ENCODE measurements around the gene GNA12.
"Not testable (repeated sequence)": the region's sequence is repeated elsewhere in the genome, so short reads cannot be mapped to it uniquely, and the experiment has no call there.

Gene GNA12

DNA sequence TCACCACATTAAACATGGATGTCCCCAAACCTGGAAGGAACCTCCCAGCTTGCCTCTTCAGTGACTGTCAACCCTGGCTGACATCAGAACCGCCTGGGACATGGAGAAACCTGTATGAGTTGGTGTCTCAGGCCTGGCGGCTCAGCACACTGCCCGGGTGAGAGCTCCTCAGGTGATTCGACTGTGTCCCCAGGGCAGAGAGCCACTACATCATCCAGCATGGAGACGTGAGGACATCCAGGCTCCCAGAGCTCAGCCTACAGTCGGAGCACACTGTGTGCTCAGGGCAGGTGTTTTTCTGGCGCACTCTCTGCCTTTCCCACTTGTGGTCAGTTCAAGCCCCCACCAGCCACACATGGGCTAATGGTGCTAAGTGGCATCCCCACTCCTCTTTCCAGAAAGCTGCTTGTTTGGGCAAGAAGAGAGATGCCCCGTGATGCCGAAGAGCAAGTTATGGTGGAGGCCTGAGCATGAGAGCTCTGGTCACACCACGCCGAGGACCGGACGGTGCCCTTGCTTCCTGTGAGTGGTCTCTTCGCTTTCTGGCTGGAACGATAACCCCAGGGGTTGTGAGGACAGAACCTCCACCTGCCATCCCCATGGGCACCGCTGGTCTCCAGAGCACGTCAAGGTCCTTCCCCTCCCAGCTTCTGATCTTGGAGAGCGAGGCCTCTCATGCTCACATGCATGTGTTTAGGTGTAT, 117.6 kb downstream of the GNA12 start:
- no peak for DNase-seq (ENCODE audit: low spot score)

DNA sequence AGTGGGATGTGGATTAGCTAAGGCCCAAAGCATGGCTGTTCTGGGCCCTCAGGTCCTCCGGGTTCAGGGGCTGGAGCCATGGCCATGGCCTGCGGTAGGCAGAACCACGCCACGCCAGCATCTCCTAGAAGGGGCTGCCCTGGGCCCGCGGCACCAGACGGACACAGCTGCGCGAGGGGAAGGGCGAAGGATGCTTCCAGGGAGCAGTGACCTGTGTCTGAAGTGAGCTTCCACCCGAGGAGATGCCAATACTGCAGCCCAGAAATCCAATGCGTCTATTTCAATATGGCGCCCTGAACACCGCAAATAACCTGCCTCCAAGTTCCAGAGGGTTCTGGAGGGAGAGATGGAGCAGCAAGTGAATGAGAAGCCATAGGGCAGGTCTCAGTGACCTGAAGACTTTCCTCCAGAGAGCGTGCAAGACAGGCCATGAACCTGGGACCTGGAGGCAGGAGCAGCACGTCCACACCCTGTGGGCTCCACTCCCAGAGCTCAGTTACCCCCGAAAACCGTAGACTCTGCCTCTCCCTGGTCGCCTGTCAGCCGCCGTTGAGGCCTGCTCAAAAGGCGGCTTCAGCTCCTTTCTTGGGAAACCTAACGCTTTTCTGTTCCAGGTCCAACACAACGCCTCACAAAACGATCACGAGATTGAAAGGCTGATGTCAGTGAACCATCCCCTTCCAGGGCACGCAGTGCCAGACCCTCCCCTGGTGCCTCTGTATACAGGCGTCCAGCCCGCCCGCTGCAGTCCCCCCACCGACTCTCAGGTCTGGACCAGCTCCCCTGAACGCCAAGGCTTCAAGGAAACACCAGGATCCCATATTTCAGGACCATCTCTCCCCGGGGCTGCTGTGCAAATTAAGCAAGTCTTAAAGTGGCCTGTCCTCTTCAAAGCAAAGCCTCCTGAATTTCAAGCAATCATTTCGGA, 118.7 kb downstream of the GNA12 start:
- no peak for DNase-seq (ENCODE audit: low spot score)

DNA sequence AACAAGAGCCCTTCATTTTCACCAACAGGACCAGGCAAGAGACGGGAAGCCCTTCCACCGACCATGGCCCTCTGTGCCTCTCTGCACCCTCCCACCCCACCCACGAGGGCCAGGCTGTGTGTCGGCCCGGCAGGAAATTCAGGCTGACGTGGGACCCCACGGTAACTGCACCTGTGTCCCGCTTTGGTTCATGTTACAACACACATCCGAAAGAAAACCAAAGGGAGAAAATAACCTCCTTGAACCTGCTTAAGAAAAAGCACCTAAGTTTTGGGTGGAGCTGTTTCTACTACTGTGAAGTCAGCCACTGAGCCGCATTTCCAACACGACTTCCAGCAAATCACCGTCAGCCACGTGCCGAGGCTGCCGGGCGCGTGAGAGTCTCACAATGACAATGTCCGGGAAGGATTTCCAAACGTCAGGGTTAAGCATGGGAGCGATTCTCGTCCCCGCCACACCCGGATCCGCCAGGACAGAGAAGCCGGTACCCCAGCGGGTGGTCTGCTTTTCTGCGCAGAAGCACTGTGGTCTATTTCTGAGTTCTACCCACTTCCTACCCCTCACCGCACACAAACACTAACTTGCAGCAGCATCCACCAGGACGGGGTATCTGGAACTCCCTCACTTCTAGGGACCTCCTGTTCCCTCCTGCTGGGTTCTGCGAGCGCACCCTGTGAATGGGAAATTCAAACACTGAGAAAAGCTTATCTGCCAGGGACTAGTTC, 119.5 kb downstream of the GNA12 start:
- DNase-seq (ENCODE audit: low spot score): no peak

DNA sequence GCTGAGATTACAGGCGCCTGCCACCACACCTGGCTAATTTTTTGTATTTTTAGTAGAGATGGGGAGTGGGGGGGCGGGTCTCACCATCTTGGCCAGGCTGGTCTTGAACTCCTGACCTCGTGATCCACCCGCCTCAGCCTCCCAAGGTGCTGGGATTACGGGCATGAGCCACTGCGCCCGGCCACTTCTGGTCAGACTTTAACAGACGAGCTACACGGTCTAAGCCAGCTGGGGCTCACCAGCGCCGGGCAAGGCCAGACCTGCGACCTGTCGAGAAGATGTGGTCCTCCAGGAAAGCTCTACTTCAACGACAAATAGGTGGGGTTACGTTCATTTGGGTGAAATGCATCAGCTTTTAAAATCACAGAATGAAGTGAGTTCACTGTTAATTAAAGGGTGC, 120.1 kb downstream of the GNA12 start:
- DNase-seq (ENCODE audit: low spot score): not testable (repeated sequence)

DNA sequence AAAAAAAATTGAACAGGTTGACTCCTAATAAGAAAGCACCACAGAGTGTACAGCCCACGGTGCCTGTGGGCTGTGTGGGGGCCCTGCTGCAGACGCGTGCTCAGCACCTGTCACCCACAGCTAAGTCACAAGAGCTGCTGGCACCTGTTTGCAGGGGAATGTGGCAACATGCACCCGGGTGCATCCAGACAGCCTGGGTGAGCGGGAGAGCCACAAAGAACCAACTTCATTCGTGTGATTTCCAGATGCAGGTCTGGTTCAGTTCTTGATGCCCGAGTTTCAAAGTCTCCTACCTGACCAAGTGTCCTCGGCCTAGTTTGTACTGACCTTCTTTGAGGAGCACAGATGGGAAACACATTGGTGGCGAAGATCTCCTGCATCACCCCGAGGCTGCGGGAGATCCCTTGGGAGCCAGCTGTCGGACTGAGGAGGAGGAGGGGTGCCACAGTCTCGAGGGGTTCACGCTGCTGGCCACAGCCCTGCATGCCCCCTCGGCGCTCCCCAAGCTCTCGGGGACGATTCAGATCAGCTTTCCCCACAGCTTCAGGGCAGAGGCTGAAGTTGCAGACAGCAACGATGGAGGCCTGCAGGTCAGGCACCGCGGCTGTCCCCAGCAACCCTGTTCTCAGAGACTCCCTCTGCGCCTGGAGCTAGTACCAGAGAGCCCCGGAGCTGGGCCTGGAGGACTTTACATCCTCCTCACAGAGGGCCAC, 120.8 kb downstream of the GNA12 start:
- peak; percentile 61 for DNase-seq (ENCODE audit: low spot score)

DNA sequence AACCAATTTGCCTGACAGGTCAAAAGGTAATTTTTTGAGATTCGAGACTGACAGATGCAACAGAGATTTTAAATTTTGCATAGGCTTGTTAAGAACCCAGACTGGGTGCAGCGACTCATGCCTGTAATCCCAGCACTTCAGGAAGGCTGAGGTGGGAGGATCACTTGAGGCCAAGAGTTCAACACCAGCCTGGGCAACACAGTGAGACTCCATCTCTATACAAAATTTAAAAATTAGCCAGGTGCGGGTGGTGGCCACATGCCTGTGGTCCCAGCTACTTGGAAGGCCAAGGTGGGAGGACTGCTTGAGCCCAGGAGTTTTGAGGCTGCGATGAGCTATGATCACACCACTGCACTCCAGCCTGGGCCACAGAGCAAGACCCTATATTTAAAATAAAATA, 121.5 kb downstream of the GNA12 start:
- DNase-seq (ENCODE audit: low spot score): no peak

DNA sequence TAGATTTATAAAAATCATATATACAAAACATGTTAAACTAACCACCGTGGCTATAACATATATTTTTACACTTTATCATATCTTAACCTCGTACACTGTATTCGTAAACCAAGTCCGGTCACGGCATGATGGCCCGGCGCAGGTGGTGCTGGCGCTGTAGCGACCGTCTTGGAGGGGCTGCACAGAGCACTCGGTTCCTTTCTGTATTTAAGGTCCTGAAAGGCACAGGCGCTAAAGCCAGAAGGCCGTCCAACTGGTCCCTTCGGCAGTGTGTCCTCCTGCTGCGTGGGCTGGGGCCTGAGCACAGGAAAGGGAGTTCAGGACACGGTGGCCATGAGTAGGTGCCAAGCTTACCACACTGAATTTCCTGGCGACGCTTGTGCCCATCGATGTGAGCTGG, 122.3 kb downstream of the GNA12 start:
- no peak for DNase-seq (ENCODE audit: low spot score)

DNA sequence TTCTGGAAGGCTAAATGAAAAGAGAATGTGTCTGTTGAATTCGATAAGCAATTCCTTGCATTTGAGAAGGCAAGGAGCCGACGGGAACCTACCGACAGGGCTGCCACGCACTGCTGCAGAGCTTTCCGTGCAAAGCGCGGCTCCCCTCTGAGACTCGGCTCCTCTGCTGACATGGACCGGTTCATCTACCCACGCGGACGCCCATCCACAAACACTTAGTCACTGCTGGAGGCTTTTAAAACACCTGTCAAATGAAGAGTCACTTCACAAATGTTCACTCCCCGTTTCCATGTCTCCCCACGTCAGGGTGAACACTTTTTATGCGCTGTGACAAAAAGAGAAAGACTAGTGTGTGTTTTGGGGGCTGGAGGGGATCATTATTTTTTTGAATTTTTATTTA, 124.1 kb downstream of the GNA12 start:
- DNase-seq (ENCODE audit: low spot score): no peak

DNA sequence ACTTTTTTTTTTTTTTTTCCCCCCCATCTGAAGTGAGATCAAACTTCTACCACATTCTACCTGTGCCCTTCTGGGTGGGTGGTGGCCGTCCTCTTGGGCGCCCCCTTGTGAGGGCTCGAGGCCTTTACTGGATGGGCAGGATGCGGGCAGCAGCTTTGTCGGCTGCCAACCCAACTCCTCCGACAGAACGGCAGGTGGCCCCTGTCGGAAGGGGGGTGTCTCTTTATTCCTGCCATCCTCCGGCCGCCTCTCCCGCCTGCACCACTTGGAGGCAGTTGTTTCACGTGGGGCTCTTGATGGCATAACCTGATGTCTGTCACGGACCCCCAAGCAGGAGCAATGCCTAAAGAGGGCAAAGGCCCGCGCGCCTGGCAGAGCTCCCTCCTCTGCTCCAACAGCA, 125.1 kb downstream of the GNA12 start:
- DNase-seq (ENCODE audit: low spot score): peak; percentile 76

DNA sequence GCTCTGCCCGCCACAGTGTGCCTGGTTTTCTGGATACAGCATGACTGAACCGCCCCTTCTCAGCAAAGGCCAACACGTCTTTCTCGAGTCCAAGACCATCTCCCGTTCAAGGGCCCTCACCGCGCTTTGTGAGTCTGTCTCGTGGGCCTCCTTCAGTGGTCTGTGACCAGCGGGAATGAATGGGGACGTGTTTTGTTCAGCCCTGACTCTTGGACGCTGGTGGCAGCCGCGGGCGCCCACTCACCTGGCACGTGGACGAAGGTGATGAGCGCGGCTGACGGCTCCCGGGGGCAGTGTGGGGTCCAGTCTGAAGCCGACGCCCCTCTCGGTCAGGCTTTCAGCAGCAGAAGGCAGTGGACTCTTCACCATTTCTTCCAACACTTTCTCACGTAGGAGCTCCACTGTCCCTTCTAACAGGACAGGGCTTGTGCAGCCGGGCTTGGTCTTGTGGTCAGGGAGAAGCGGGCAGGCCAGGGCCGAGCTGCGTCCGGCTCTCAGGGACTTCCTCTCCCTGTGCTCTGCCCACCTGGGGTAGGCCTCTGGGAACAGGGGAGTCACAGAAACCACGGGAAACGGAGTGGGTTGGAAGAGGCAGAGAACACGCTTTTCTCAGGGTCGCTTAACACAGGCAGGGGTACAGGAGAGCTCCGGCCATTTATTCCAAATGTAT, 125.7 kb downstream of the GNA12 start:
- no peak for DNase-seq (ENCODE audit: low spot score)

DNA sequence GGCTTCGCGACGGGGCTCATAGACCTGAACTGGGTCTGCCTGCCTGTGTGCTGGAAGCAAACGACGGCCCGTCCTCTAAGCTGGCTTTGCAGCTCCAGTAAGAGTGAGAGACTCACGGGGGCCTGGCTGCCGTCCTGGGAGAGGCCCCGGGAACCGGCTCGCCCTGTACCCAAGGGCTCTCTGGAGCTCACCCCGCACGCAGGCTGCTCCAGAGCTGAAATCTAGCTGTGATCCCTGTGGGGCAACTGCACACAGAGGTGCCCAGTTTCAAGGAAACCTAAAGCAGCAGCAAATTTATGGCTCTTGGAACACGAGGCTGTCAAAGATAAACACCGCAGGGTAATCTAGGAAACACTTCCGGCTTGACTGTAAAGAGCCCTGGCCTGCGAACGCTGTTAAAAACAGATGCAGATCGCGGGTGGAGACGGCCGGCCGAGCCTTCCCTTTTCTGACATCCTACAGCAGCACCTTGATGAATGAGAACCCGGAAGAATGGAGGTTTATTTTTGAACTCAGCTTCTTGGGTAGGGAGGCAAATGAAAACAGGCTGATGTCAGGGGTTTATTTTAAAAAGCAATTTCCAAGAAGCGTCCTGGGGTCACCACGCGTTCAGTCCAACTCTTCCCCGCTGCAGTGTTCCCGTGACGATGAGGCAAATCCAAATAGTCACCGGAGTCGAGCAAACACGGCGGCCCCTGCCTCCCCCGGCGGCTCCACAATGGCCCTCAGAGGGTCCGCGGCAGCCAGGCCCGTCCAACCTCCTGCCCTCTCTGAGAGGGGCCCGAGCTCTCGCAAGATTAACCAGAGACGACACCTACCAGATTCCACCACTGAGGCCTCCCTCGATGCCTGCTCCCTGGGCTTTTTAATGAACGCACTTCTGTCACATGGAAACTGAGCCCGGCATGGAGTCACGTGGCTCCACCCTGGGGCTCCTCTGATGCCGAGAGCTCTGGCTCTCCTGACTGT, 126.5 kb downstream of the GNA12 start:
- DNase-seq (ENCODE audit: low spot score): no peak

DNA sequence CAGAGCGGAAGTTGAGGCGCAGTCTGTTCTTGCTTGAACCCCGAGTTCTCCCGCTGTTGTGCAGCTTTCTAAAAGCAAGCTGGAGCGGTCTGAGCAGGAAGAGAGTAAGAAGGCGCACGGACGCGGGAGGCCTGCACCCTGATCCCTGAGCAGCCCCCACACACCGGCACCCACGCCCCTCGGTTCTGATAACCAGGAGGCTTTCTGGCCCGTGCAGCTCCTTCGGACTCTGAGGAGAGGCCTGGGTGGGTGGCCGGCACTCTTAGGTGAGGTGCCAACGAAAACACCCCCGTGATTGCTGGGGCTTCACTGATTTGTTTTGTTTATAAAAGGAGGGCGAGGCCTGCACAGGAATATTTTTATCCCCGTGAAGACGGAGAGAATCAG, 127.2 kb downstream of the GNA12 start:
- DNase-seq (ENCODE audit: low spot score): no peak

DNA sequence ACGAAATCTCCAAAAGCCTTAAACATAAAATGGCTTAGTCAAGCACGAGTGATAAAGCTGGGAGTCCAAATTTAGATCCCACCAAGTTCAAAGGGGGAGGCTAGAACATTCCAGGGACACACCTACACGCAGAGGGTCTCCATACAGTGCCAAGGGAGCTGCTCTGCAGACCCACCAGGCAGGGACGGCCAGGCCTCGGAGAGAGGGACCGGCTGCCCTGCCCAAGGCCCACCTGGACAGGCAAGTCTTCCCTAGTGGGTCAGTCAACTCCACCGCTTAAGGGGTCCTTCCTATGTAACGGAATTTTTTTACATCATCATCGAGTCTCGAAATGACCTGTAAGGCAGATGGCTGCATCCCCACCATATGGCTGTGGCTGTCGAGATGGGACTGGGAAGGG, 127.6 kb downstream of the GNA12 start:
- DNase-seq (ENCODE audit: low spot score): no peak

DNA sequence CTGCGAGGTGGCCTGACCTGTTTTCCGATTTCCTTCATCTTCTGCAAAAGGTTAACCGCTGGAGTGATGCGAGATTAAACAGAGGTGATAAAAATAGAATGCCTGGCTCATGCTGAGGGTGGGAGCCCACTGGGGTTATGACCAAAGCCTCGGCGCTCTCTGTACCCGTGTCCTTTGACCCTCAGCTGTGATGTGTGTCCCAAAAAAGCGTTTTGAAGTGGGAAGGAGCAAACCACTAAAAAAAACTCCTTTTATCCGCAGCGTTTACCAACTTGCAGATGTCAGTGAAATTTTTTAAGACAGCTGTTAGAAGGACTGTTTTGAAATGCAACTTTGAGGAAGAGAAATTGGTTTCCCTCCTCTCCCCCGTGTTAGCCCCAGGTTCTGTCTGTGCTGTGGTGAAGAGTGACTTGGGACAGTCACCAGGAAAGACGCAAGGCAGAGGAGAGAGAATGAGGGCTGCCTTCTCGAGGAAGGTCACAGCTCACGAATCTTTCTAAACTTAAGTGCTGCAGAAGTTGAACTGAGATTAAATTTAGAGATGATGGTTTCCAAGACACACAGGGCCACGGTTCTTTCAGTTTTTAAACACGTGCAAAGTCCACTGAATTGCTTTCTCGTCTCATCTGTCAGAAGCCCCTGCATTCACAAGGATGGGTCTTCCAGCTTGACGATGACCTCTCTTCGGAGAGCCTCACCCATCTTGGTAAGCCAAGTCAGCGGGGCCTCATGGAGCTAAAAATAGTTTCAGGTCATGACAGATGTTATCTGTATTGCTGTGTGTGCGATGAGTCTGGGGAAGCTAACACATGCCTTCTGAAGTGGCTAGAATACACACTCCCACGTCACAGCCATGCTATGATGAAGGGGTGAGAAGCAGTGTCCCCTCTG, 128.5 kb downstream of the GNA12 start:
- peak; percentile 75 for DNase-seq (ENCODE audit: low spot score)

DNA sequence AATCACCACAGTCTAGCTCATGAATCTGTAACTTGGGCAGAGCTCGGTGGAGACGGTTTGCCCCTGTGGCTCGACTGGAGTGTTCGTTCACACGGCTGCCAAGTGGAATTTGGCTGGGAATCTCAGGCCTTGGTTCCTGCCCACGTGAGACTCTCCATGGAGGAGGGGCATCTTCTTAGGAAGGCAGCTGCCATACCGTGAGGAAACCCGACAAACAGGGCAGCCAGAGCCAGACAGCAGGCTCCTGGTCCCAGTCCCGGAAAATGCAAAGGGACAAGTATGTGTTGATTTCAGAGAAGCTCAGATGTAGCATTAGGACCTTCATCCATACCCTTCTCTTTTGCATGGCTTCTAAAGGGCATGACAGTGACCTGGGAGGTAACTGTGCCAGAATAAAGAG, 129.5 kb downstream of the GNA12 start:
- DNase-seq (ENCODE audit: low spot score): no peak

DNA sequence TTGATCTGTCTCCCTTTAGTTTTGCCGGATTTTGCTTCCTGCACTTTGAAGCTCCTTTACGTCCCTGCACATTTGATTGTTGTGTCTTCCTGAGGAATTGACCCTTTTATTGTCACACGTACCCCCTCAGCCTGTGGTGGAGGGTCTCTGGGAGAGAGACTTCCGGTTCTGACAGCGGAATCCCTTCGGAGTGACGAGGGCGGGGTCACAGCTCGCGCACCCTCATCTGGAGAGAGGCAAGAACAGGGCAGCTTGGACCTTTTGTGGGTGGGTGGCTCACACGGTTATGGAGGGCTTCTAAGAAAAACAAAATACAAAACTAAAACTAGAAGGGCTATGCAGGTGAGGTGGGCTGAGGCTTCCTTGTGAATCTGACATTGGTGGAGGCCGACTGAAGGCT, 130.1 kb downstream of the GNA12 start:
- no peak for DNase-seq (ENCODE audit: low spot score)

DNA sequence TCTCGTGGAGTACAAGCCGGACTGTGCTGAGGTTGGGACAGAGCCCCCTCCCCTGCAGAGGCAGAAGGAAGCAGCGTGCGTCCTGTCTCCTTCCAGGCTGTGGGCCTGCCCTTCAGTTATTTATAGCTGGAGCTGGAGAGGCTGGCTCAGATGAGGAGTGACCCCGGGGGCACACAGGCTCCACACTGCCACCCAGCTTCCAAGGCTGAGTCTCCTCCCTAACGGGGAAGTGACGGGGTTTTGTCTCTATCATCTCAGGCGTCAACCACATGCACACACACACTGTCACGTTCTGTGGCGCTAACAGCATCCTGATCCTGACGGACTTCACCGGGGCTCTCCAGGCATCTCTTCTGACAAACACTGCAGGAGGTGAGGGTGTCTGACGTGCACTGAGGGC, 130.7 kb downstream of the GNA12 start:
- no peak for DNase-seq (ENCODE audit: low spot score)

DNA sequence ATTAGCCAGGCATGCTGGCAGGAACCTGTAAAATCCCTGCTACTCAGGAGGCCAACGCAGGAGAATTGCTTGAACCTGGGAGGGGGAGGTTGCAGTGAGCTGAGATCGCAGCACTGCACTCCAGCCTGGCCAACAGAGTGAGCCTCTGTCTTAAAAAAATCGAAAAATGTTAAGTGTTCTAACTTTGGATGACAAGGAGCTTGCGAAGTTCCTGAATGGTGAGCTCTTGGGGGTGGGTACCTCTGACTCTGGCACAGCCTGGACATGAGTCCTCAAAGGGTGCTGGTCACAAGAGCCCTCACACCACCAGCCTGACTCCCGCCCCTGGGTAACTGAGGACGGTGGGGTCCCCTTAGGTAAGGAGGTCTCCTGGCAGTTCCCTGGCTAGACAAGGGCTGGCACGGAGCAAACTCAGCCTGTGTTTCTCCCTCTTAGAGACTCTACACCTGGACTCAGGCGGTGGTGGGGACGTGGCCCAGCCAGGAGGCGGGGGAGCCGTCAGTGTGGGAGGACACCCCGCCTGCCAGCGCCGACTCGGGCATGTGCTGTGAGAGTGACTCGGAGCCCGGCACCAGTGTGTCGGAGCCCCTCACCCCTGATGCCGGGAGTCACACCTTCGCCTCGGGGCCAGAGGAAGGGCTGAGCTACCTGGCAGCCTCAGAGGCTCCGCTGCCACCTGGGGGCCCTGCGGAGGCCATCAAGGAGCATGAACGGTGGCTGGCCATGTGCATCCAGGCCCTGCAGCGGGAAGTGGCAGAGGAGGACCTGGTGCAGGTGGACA, 132.0 kb downstream of the GNA12 start:
- DNase-seq (ENCODE audit: low spot score): no peak

Data from NAMALWA (cell line).